WTC11 (cell line): ENCODE measurements around the gene TAPT1. TPM values are rescaled to one million over a fixed set of nuclear protein-coding genes. Genes with fewer than 3 reads are reported as not detected.

Source experiments
- ATAC-seq: fragments of 200-7000 bp; cut with Tn5 transposase; 2 replicates; pipeline ENCODE4 v1.10.0; 2021; ENCODE audit warnings: mild to moderate bottlenecking, moderate library complexity
- CTCF ChIA-PET: fragments of 300-600 bp; sonication (Branson Sonifier 250); formaldehyde crosslinking; loops from one replicate; lab custom pipeline; 2021; ENCODE audit warnings: antibody characterized with exemption; lab: Charles Lee
- POLR2A ChIA-PET: fragments of 350-600 bp; sonication (Branson Sonifier 250); formaldehyde crosslinking; loops from one replicate; lab custom pipeline; 2021; ENCODE audit warnings: antibody characterized with exemption; lab: Charles Lee
- DNase-seq: peaks from one replicate; pipeline ENCODE4 v3.0.0; 2021; ENCODE audit warnings: low spot score
- H3K27ac Mint-ChIP-seq: 2 replicates; pipeline ENCODE4 v1.8.0; 2021; ENCODE audit warnings: mixed read lengths
- H3K27me3 Mint-ChIP-seq: 2 replicates; pipeline ENCODE4 v1.8.0; 2021; ENCODE audit warnings: low read depth, mild to moderate bottlenecking, moderate library complexity, mixed read lengths
- H3K36me3 Mint-ChIP-seq: 2 replicates; pipeline ENCODE4 v1.8.0; 2021; ENCODE audit warnings: mixed read lengths
- H3K4me1 Mint-ChIP-seq: 2 replicates; pipeline ENCODE4 v1.8.0; 2022; ENCODE audit warnings: mixed read lengths
- H3K4me3 Mint-ChIP-seq: 2 replicates; pipeline ENCODE4 v1.8.0; 2021; ENCODE audit warnings: mild to moderate bottlenecking, moderate library complexity, mixed read lengths
- H3K9me3 Mint-ChIP-seq: 2 replicates; pipeline ENCODE4 v1.8.0; 2021; ENCODE audit warnings: mixed read lengths
- AFF4 ChIP-seq: sonication (generic); formaldehyde crosslinking; IDR thresholded peaks from 2 replicates; pipeline ENCODE4 v1.8.1; 2023; ENCODE audit warnings: mild to moderate bottlenecking, missing genetic modification reagents, borderline replicate concordance
- ELF4 ChIP-seq: sonication (generic); formaldehyde crosslinking; IDR thresholded peaks from 2 replicates; pipeline ENCODE4 v1.8.1; 2022; ENCODE audit warnings: low read depth, mild to moderate bottlenecking, moderate library complexity, missing genetic modification reagents
- EMX1 ChIP-seq: fragments of 250-450 bp; sonication (Bioruptor Pico); IDR thresholded peaks from 2 replicates; pipeline ENCODE4 v1.8.0; 2021; ENCODE audit warnings: mild to moderate bottlenecking
- FOXJ3 ChIP-seq: sonication (generic); formaldehyde crosslinking; IDR thresholded peaks from 2 replicates; pipeline ENCODE4 v1.9.0; 2021; ENCODE audit warnings: missing genetic modification reagents, mild to moderate bottlenecking, borderline replicate concordance
- FOXP4 ChIP-seq: sonication (generic); formaldehyde crosslinking; IDR thresholded peaks from 2 replicates; pipeline ENCODE4 v1.8.0; 2022; ENCODE audit warnings: mild to moderate bottlenecking, missing genetic modification reagents
- GABPB1 ChIP-seq: sonication (generic); formaldehyde crosslinking; IDR thresholded peaks from 2 replicates; pipeline ENCODE4 v1.8.1; 2023; ENCODE audit warnings: mild to moderate bottlenecking, missing genetic modification reagents
- PREB ChIP-seq: sonication (generic); formaldehyde crosslinking; IDR thresholded peaks from 2 replicates; pipeline ENCODE4 v1.8.1; 2022; ENCODE audit warnings: mild to moderate bottlenecking, missing genetic modification reagents, moderate library complexity, borderline replicate concordance
- PRRX2 ChIP-seq: fragments of 250-450 bp; sonication (Bioruptor Pico); IDR thresholded peaks from 2 replicates; pipeline ENCODE4 v1.8.0; 2021; ENCODE audit warnings: mild to moderate bottlenecking
- SMAD3 ChIP-seq: sonication (generic); formaldehyde crosslinking; IDR thresholded peaks from 2 replicates; pipeline ENCODE4 v1.8.0; 2022; ENCODE audit warnings: missing genetic modification reagents, mild to moderate bottlenecking, borderline replicate concordance
- SMAD4 ChIP-seq: sonication (generic); formaldehyde crosslinking; IDR thresholded peaks from 2 replicates; pipeline ENCODE4 v1.8.0; 2022; ENCODE audit warnings: mild to moderate bottlenecking, missing genetic modification reagents
- SP1 ChIP-seq: sonication (generic); formaldehyde crosslinking; conservative IDR thresholded peaks from 2 replicates; pipeline ENCODE4 v1.8.1; 2022; ENCODE audit warnings: missing genetic modification reagents
- TP53 ChIP-seq: sonication (generic); formaldehyde crosslinking; IDR thresholded peaks from 2 replicates; pipeline ENCODE4 v1.8.1; 2023; ENCODE audit warnings: mild to moderate bottlenecking, missing genetic modification reagents
- ZBTB21 ChIP-seq: sonication (generic); formaldehyde crosslinking; IDR thresholded peaks from 2 replicates; pipeline ENCODE4 v1.8.1; 2023; ENCODE audit warnings: mild to moderate bottlenecking, missing genetic modification reagents, borderline replicate concordance
- ZNF121 ChIP-seq: sonication (generic); formaldehyde crosslinking; IDR thresholded peaks from 2 replicates; pipeline ENCODE4 v1.8.0; 2023; ENCODE audit warnings: missing genetic modification reagents
- ZNF138 ChIP-seq: sonication (generic); formaldehyde crosslinking; conservative IDR thresholded peaks from 2 replicates; pipeline ENCODE4 v1.8.1; 2022; ENCODE audit warnings: mild to moderate bottlenecking, moderate library complexity, missing genetic modification reagents
- ZNF396 ChIP-seq: fragments of 250-450 bp; sonication (Bioruptor Pico); IDR thresholded peaks from 2 replicates; pipeline ENCODE4 v1.8.0; 2021; ENCODE audit warnings: mild to moderate bottlenecking, moderate library complexity, borderline replicate concordance
- total RNA-seq: library from RNA; stranded (reverse); gene quantifications from 3 replicates; pipeline ENCODE4 v1.2.3, GENCODE V29; 2021
- TF ChIP-seq, protein P1 (sequence below): sonication (generic); formaldehyde crosslinking; IDR thresholded peaks from 2 replicates; pipeline ENCODE4 v1.8.0; 2022; ENCODE audit warnings: mild to moderate bottlenecking, missing genetic modification reagents
- TF ChIP-seq, protein P2 (sequence below): sonication (generic); formaldehyde crosslinking; IDR thresholded peaks from 2 replicates; pipeline ENCODE4 v1.8.1; 2023; ENCODE audit warnings: mild to moderate bottlenecking, missing genetic modification reagents, moderate library complexity

Gene TAPT1
- total RNA-seq, 1 experiment from 2014 or later = 12.4 TPM

- no peak for TF ChIP-seq AFF4 (CRISPR knock-in tag)
- no peak for TF ChIP-seq PRRX2 (CRISPR knock-in tag)
- no peak for TF ChIP-seq FOXP4 (CRISPR knock-in tag)
- TF ChIP-seq FOXJ3 = no peak
- no peak for TF ChIP-seq EMX1 (CRISPR knock-in tag)
- no peak for TF ChIP-seq ELF4 (CRISPR knock-in tag)
- TF ChIP-seq GABPB1 (CRISPR knock-in tag) = no peak
Measured at GRCh38 chr4:16192631-16193518, 33.4 kb downstream of the TAPT1 start (continued).

DNA sequence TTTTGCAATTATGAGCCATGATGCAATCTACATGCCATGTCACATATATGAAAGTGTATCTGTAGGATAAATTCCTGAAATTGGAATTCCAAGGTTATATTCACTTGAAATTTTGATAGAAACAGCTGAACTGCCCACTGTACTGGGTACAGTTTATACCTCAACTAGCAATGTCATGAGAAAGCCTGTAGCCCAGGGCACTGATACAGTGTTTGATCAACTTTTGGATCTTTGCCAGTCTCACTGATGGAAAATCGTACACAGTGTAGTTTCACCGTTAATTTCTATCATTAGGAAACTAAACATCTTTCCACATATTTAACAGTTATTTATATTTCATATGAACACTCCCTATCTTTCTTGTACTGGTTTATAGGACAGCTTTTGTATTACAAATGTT lies 34.2 kb downstream of the TAPT1 start:
- Mint-ChIP-seq H3K27me3 (no peaks in the 10 kb centered on the region), H3K9me3 (no peaks in the 10 kb centered on the region), H3K4me1 (peaks cover 16% of the 10 kb centered on the region), H3K36me3 (no peaks in the 10 kb centered on the region), H3K27ac (no peak overlapping the region), H3K4me3 (no peak overlapping the region)
- ATAC-seq (no peak), DNase-seq (no peak)
- ChIA-PET CTCF (interaction anchor here (0.8 kb wide), 1 partner anchor 14 kb away, joined by 6 read pairs; no protein-coding TSS in a partner anchor), POLR2A (no interaction called here)
- TF ChIP-seq TP53 (CRISPR knock-in tag) = no peak
- TF ChIP-seq SMAD3 = no peak
- no peak for TF ChIP-seq SMAD4 (CRISPR knock-in tag)
- TF ChIP-seq PREB (CRISPR knock-in tag) = no peak
- TF ChIP-seq, protein P1, sequence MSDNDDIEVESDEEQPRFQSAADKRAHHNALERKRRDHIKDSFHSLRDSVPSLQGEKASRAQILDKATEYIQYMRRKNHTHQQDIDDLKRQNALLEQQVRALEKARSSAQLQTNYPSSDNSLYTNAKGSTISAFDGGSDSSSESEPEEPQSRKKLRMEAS (CRISPR knock-in tag) = no peak
- no peak for TF ChIP-seq ZNF138
- TF ChIP-seq FOXJ3 = no peak
- TF ChIP-seq SP1 (CRISPR knock-in tag) = no peak
- TF ChIP-seq ZNF396 (CRISPR knock-in tag) = no peak
- TF ChIP-seq, protein P2, sequence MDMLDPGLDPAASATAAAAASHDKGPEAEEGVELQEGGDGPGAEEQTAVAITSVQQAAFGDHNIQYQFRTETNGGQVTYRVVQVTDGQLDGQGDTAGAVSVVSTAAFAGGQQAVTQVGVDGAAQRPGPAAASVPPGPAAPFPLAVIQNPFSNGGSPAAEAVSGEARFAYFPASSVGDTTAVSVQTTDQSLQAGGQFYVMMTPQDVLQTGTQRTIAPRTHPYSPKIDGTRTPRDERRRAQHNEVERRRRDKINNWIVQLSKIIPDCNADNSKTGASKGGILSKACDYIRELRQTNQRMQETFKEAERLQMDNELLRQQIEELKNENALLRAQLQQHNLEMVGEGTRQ = no peak
- TF ChIP-seq AFF4 (CRISPR knock-in tag) = no peak
- no peak for TF ChIP-seq ZNF121 (CRISPR knock-in tag)
- no peak for TF ChIP-seq ZBTB21
